AG10803 (cell line): ENCODE measurements around the gene ATP8A2.

Experiments used
- DNase-seq: peaks from one replicate; pipeline ENCODE4 v3.0.0; 2010; ENCODE audit warnings: low read depth
- H3K4me3 ChIP-seq: 2 replicates; pipeline ENCODE4 v1.5.1; 2011; ENCODE audit warnings: mild to moderate bottlenecking, low read length, control low read depth
- TF ChIP-seq, protein P1 (sequence below): conservative IDR thresholded peaks from 2 replicates; pipeline ENCODE4 v1.5.1; 2011; ENCODE audit warnings: mild to moderate bottlenecking, low read length, control low read depth, inconsistent platforms

ATP8A2 gene

DNA sequence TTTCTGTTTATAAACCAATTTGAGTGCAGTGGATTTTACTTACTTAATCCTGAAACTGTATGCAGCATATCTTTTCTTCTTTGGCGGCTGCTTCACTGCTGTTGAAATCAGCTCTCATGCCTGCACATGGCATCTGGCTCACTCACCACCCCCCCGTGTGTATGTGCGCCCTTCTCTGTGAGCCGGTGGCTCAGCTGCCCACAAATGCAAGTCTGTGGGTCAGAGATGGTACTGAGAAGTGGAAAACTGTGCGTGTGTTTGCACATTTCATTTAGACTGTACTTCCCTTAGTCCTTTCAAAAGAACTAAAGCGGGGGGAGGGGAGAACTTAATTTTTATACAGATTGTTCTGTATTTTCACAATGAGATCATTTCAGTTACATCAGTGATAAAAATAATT is 372.4 kb downstream of the ATP8A2 start:
- TF ChIP-seq, protein P1, sequence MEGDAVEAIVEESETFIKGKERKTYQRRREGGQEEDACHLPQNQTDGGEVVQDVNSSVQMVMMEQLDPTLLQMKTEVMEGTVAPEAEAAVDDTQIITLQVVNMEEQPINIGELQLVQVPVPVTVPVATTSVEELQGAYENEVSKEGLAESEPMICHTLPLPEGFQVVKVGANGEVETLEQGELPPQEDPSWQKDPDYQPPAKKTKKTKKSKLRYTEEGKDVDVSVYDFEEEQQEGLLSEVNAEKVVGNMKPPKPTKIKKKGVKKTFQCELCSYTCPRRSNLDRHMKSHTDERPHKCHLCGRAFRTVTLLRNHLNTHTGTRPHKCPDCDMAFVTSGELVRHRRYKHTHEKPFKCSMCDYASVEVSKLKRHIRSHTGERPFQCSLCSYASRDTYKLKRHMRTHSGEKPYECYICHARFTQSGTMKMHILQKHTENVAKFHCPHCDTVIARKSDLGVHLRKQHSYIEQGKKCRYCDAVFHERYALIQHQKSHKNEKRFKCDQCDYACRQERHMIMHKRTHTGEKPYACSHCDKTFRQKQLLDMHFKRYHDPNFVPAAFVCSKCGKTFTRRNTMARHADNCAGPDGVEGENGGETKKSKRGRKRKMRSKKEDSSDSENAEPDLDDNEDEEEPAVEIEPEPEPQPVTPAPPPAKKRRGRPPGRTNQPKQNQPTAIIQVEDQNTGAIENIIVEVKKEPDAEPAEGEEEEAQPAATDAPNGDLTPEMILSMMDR: no peak
- no peak for DNase-seq
- H3K4me3 ChIP-seq: no peak overlapping the region

DNA sequence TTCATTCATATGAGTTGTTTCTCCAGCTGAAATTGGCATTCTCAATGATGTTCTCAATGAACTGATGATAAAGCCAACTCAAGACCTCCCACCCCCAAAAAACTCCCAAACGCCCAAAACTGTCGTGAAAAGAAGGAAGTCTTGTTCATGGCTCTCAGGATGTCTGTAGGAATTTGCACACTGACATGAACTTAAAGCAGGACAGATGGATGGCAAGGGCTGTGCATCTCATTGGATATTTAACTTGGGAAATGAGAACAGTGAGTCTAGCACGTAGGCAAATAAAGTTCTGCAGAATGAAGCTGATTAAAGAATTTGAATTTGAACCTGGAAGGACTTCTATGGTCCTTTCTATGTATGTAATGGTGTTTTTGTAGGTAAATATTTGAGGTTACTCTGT is 374.4 kb downstream of the ATP8A2 start:
- H3K4me3 ChIP-seq: no peak overlapping the region
- DNase-seq: no peak
- TF ChIP-seq, protein P1: no peak

DNA sequence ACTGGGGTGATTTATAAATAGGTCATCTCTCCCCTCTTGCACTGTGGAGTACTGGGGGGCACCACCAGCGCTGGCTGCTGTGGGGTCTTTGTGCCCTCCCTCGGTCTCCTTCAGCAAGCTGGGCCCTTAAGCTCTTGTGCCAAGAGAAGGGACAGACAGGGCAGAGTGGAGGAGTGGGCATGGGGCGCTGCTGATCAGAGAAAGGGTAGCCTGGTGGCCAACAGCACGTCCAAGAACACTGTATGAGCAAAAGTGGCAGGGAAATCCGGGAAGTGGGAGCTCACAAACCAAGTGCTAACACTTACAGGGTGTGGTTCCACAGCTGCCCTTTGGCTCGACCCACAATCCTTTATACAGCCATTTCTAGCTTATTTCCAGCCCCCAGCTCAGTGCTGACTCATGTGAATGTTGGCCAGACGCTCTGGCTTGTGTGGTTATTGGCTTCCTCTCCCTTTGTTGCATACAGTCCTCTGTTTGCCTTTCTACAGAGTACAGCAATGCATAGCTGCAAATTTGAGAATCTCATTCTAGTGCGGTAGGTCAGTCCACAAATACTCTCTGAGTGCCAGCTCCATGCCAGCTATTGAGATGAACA is 381.3 kb downstream of the ATP8A2 start:
- TF ChIP-seq, protein P1: no peak
- no peak overlapping the region for H3K4me3 ChIP-seq
- DNase-seq: peak; percentile 84

DNA sequence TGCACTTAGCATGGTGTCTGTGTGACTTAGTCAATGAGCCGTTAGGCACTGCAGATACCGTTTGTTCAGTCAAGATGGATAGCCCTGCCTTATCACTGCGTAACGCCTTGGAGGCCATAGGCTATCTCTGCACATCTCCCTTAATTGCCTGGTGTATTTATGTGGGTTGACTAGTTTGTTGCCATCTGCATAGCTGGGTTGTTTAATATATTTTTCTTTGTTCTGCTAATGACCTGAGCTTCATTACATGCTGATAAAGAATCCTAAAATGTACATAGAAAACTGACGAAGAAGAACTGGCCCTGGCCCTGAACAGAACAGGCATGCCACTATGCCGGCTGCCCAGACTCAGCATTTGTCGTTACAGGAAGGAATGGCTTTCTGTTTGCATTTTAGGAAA is 382.2 kb downstream of the ATP8A2 start:
- H3K4me3 ChIP-seq: no peak overlapping the region
- DNase-seq: no peak
- TF ChIP-seq, protein P1: no peak

DNA sequence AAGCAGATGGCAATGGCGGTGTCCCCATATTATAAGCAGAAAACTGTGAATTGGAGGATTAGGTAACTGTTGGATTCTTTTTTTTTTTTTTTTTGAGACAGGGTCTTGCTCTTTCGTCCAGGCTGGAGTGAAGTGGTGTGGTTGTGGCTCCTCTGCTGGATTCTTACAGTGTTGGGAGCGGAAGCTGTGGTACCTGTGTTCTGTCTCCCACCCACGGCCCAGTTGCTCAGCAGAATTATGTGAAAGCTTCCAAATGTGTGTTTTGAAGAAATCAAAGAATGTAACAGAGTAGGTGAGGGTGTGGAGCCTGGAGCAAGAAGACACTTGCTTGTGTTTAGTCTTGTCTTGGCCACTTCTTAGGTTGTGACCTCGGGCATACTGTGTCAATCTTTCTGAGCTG is 384.5 kb downstream of the ATP8A2 start:
- H3K4me3 ChIP-seq: no peak overlapping the region
- TF ChIP-seq, protein P1: no peak
- DNase-seq: no peak

DNA sequence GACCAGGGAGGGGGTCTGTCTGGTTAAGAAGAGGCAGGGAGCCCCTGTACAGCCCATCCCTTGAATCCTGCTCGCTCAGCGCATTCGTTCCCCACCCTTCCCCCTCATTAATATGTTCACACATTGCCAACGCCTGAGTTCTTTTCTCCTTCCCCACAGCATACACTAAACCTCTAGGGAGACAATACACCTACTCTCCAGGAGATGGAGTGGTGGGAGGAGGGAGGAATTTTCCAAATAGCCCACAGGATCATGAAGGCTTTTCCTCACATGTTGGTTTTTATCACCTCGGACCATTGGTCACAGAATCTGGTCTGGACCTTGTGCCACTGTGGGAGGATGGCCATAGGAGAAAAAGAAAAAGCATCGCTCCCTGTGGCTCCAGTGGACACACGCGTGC is 385.1 kb downstream of the ATP8A2 start:
- no peak for DNase-seq
- H3K4me3 ChIP-seq: no peak overlapping the region
- TF ChIP-seq, protein P1: no peak

DNA sequence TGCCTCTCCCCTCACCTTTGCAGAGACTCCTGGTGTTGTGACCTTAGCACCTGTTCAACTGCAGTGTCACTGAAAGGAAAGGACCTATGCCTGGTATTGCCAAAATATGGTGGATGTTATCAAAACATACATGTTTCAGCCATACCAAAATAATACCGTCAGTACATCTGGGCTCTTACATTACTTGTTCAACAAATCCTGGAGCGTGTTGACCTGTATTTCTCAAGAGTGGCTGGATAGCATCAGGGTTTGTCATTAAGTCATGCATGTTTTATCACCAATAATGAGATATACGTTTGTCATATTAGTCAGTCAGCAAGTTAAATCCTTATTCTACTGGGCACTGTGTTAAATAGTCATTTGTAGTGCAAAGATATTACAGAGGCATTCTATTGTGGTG is 389.3 kb downstream of the ATP8A2 start:
- no peak for DNase-seq
- TF ChIP-seq, protein P1: no peak

More for the DNA sequence above, 389.3 kb downstream of the ATP8A2 start:
- no peak overlapping the region for H3K4me3 ChIP-seq
